A549 treated with AZD9567 at 1 μM for 4 hours (cell line): ENCODE results near the gene EFCAB8. TPM values are rescaled to one million over a fixed set of nuclear protein-coding genes. Genes with fewer than 3 reads are reported as not detected.

Experiments used
- total RNA-seq: library from RNA; stranded (reverse); fragments of 200-300 nt; extraction: Qiagen RNA extraction; gene quantifications from 5 replicates; pipeline ENCODE4 v1.2.3, GENCODE V29; 2022; ENCODE audit not compliant: insufficient read depth

The EFCAB8 gene, protein sequence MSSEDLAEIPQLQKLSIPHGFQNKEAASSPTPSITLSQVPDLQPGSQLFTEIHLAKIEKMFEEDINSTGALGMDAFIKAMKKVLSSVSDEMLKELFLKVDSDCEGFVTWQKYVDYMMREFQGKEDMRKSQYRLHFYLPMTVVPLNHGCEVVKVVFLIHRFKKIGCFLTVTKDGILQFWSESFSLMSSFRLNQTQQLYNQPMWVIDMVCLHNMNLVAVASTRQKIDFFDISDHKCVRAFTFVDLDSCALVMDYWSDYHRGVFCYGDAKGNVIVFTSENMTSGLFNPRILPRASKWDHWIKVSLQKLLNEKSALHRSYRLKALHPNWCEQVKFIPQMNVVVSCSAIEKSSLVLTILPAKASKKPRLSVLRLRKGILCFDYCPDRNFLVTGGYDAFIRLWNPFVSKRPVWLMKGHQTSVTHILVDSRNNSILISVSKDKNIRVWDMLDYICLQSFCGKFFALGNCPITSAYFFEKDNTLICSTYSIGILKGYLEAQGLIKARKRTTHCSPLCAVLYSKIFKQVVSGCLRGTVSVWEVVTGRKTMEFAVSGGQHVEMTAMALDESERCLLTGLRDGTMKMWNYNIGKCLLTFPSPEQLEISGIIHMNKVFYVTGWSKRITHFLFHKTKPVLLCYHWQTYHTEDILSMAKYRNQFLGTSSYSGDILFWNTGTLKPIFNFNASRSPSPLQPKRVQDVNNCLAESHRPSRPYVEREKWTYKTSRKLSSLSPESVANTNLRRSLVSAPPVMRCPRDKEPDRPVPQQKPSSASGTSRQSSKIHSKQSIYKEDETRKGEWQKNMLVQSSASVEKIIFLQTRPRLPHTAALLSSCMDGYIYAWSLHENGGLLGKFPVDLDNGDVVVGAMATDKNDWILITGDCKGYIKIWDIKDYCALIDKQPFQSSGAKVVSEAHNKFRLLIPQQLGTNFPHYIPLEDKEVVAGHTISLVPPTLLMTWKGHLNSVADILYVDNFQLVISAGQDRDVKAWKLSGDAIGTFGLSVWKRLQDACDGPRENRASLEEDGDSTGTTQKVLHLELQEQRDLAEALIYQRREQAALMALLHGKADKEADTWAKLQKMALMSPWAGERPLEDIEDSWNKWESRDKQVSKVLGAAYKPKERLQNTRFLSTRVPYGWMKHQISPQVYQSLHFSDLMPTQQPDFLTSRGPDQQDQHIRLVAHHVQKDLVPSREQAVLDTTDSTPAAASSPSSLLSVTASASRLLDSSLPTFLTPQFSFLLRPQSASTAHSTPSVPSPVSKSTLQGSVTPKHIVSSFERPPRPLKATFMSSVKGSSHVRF
- not detected in 5 replicates for total RNA-seq

GRCh38 chr20:32858701-32859372 is at the start of gene EFCAB8:
Gene EFCAB8 (plus strand): TSS chr20:32858923. CDS start chr20:32863793, 4,870 bp downstream.

GRCh38 chr20:33004141-33004751 is 145.5 kb downstream of the EFCAB8 start, which contains the start of gene SUN5:
Gene SUN5 (minus strand): TSS chr20:33004433. CDS start chr20:33004340, 93 bp downstream.

DNA sequence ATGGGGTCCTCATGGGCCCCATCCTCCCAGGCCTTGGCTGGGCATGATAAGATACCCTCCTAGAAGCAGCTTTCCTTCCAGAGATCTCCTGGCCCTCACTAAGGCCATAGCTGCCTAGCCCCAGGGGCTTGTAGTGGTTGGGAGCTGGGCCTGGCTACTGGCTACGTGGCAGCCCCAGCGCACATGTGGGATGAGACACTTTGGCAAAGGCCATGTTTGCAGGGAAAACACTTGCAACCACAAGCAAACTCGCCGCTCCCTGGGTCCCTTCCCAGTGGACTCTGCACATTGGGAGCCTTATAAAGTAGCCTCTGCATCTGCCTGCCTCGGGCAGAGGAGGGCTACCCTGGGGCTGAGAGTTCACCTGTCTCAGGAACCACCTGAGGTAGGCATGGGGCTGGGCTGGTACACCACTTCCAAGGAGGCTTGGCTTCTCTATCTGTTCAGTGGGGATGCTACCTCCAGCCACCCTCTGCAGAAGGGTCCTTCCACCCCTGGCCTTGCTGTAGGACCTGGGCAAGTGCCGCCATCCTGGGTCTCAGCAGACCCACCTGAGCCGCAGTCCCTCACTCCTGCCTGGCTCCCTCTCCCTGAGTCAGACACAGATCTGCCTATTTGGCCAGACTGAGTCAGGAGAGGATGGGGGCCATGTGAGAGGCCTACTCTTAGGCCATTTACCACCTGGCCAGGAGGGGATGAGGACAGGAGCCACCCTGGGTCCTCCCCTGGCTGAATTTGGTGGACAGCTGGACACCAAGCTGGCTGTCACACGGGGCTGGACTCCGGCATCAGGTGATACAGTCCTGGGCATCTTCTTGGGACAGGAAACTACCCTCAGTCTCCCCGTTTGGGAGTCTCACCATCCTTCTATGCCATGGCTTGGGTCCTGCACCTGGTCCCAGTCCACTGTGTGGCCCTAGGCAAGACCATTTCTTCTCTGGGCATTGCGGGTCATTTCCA is 148.9 kb downstream of the EFCAB8 start, which contains the start of gene BPIFB2:
Gene BPIFB2 (plus strand): TSS at position 329 of the 960 bp plus-strand sequence. CDS start 871 bp downstream, outside the sequence.

Other genes starting within 250 kb of the EFCAB8 start
- gene C20orf203, start 185.0 kb upstream of the EFCAB8 start, total RNA-seq, result not detected in 5 replicates
- gene COMMD7, start 115.5 kb upstream of the EFCAB8 start, total RNA-seq, result 57.0 to 63.0 TPM (median 58.4 TPM) in 5 replicates
- 2.7 to 5.0 TPM (median 4.5 TPM) in 5 replicates for gene DNMT3B, start 96.5 kb upstream of the EFCAB8 start, total RNA-seq
- 138 to 185 TPM (median 143 TPM) in 5 replicates for gene MAPRE1, start 39.0 kb upstream of the EFCAB8 start, total RNA-seq
- gene SUN5, start 145.5 kb downstream of the EFCAB8 start, total RNA-seq, result not detected in 5 replicates
- not detected in 5 replicates for gene BPIFB2, start 148.8 kb downstream of the EFCAB8 start, total RNA-seq
- not detected in 5 replicates for gene BPIFB6, start 172.7 kb downstream of the EFCAB8 start, total RNA-seq
- gene BPIFB3, start 195.0 kb downstream of the EFCAB8 start, total RNA-seq, result not detected in 5 replicates
- gene BPIFB4, start 220.7 kb downstream of the EFCAB8 start, total RNA-seq, result not detected in 5 replicates